DND-41 (cell line): ENCODE results near the gene SRRM2.

Experiments
- EZH2 ChIP-seq: IDR thresholded peaks from 3 replicates; pipeline ENCODE4 v1.6.1; 2012; ENCODE audit warnings: borderline replicate concordance, low read depth, mild to moderate bottlenecking, moderate library complexity, low read length, inconsistent platforms; ENCODE audit not compliant: severe bottlenecking
- TF ChIP-seq, protein P1 (sequence below): IDR thresholded peaks from 2 replicates; pipeline ENCODE4 v1.5.1; 2012; ENCODE audit warnings: borderline replicate concordance, low read length, moderate library complexity, mild to moderate bottlenecking; ENCODE audit not compliant: poor library complexity, severe bottlenecking; ENCODE audit errors: extremely low read depth

DNA sequence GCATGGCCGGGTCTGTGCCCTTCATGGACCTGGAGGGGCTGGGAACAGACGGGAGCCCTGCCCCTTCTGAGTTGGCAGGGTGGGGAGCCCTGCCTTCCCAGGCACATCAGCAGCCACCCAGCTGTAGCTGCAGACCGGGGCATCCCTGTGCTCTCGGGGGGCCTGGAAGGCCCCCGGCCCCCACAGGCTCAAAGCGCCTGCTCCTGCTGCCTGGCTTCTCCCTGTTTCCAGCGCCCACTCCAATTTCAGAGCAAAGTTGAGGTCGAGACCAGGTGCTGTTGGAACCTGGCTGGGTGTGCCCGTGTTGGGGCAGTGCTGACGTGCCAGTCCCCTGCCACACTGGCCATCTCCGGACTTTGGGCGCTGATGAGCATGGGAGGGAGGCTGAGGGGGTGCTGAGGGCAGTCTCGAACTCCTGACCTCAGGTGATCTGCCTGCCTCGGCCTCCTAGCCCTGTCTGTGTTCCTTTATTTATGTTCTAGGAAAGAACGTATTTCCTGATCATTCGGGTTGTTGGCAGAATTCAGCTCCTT, 27.6 kb upstream of the SRRM2 start:
- TF ChIP-seq, protein P1, sequence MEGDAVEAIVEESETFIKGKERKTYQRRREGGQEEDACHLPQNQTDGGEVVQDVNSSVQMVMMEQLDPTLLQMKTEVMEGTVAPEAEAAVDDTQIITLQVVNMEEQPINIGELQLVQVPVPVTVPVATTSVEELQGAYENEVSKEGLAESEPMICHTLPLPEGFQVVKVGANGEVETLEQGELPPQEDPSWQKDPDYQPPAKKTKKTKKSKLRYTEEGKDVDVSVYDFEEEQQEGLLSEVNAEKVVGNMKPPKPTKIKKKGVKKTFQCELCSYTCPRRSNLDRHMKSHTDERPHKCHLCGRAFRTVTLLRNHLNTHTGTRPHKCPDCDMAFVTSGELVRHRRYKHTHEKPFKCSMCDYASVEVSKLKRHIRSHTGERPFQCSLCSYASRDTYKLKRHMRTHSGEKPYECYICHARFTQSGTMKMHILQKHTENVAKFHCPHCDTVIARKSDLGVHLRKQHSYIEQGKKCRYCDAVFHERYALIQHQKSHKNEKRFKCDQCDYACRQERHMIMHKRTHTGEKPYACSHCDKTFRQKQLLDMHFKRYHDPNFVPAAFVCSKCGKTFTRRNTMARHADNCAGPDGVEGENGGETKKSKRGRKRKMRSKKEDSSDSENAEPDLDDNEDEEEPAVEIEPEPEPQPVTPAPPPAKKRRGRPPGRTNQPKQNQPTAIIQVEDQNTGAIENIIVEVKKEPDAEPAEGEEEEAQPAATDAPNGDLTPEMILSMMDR: no peak
- TF ChIP-seq EZH2: no peak
